Prostate gland (tissue), 2 donors: Measurements from ENCODE around the gene FAM120AOS. TPM values are rescaled to one million over a fixed set of nuclear protein-coding genes. Genes with fewer than 3 reads are reported as not detected.

Experiments used
- DNase-seq: peaks from one replicate; pipeline ENCODE4 v3.0.0-alpha.2; 2019; ENCODE audit warnings: low spot score
- H3K27ac ChIP-seq, 2 donors: fragments of 200-600 bp; sonication (generic); 2 replicates each; pipeline ENCODE4 v1.5.1; 2017 to 2019
- H3K27me3 ChIP-seq: fragments of 200-600 bp; sonication (generic); replicated peaks from 2 replicates; pipeline ENCODE4 v1.5.1; 2019; ENCODE audit not compliant: insufficient read depth
- H3K36me3 ChIP-seq, 2 donors: fragments of 200-600 bp; sonication (generic); 1 replicate in 1 of 2; 2 replicates in 1 of 2; pipeline versions ENCODE4 v1.5.1 to v1.8.1; 2017 to 2019
- H3K4me1 ChIP-seq: fragments of 200-600 bp; sonication (generic); replicated peaks from 2 replicates; pipeline ENCODE4 v1.5.1; 2019
- H3K4me3 ChIP-seq, 2 donors: fragments of 200-600 bp; sonication (generic); 2 replicates each; pipeline ENCODE4 v1.5.1; 2017 to 2019
- H3K9me3 ChIP-seq: fragments of 200-600 bp; sonication (generic); 2 replicates; pipeline ENCODE4 v1.5.1; 2017
- POLR2A ChIP-seq: fragments of 450-650 bp; IDR thresholded peaks from one replicate; pipeline ENCODE4 v1.6.1; 2016; ENCODE audit warnings: antibody characterized with exemption, mild to moderate bottlenecking
- POLR2AphosphoS5 ChIP-seq: sonication (generic); formaldehyde crosslinking; IDR thresholded peaks from one replicate; pipeline ENCODE4 v1.6.1; 2017; ENCODE audit warnings: antibody characterized with exemption
- WGBS: methylation state at CpG from one replicate; pipeline ENCODE4 v1.1.5; 2018; 5-methylcytosine and 5-hydroxymethylcytosine counted together
- intact Hi-C: fragments of 100-400 bp; cut with DNase I; formaldehyde crosslinking; loops from one replicate; pipeline ENCODE4 v1.14.2; 2022
- total RNA-seq, 2 donors: library from RNA; depleted of rRNA; stranded (reverse); fragments of >200 nt; gene quantifications; one replicate each; pipeline ENCODE4 v1.1.0, GENCODE V29; 2016
- TF ChIP-seq, protein P1 (sequence below), 4 experiments: fragments of 200-600 bp in 2 of 4; fragments of 450-650 bp in 2 of 4; sonication (generic) in 2 of 4; IDR thresholded peaks; 1 replicate in 3 of 4; 2 replicates in 1 of 4; pipeline ENCODE4 v1.5.1; 2016 to 2019; ENCODE audit warnings: antibody characterized with exemption in 4 of 4, mild to moderate bottlenecking in 2 of 4, moderate library complexity in 2 of 4

Gene FAM120AOS
- total RNA-seq, 2 donors from 2014 or later: 60.7 to 83.8 TPM

DNA sequence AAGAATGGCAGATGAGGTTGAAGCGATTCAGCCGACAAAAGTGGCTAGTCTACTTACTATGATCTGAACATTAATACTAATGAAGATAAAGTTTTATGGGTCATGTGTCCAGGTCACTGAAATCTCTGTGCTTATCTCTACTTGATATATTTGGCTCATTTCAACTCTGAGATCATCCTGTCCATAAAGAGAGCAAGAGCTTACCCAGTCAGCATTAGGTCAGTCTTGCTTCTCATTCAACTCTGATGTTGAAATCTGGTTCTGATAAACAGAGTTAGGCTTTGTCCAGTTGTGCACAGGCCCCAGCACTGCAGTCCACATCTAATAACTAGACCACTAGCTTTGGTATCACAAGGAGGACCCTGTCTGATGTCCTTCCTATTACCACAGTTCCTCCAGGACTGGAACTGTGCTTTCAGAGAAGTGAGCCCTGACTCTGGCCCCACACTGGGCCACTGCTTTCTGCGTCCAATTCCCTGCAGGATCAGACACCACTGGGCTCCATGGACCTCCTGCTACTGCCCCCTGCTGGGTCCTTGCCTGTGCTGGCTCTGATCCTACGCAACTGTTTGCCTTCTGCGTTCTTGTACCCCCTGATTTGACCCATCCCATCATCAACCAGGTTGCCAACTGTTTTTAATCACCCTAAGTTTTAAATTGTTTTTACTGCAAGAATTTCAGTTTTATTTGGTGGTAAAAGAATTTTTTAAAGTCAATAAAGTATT lies 25.6 kb downstream of the FAM120AOS start:
- Histone ChIP-seq H3K27ac (no peak overlapping the region), H3K36me3 (no peaks in the 10 kb centered on the region), H3K9me3 (no peaks in the 10 kb centered on the region), H3K4me3 (no peak overlapping the region), H3K4me1 (no peaks in the 10 kb centered on the region), H3K27me3 (no peaks in the 10 kb centered on the region)
- DNase-seq: no peak
- 88% methylated on average over 5 of the region's 5 CpGs for WGBS
- TF ChIP-seq POLR2A (no peak), POLR2AphosphoS5 (no peak)
- TF ChIP-seq, protein P1, sequence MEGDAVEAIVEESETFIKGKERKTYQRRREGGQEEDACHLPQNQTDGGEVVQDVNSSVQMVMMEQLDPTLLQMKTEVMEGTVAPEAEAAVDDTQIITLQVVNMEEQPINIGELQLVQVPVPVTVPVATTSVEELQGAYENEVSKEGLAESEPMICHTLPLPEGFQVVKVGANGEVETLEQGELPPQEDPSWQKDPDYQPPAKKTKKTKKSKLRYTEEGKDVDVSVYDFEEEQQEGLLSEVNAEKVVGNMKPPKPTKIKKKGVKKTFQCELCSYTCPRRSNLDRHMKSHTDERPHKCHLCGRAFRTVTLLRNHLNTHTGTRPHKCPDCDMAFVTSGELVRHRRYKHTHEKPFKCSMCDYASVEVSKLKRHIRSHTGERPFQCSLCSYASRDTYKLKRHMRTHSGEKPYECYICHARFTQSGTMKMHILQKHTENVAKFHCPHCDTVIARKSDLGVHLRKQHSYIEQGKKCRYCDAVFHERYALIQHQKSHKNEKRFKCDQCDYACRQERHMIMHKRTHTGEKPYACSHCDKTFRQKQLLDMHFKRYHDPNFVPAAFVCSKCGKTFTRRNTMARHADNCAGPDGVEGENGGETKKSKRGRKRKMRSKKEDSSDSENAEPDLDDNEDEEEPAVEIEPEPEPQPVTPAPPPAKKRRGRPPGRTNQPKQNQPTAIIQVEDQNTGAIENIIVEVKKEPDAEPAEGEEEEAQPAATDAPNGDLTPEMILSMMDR (IDR thresholded peaks at IDR 0.05): no peak
- intact Hi-C loops: no loop called here

DNA sequence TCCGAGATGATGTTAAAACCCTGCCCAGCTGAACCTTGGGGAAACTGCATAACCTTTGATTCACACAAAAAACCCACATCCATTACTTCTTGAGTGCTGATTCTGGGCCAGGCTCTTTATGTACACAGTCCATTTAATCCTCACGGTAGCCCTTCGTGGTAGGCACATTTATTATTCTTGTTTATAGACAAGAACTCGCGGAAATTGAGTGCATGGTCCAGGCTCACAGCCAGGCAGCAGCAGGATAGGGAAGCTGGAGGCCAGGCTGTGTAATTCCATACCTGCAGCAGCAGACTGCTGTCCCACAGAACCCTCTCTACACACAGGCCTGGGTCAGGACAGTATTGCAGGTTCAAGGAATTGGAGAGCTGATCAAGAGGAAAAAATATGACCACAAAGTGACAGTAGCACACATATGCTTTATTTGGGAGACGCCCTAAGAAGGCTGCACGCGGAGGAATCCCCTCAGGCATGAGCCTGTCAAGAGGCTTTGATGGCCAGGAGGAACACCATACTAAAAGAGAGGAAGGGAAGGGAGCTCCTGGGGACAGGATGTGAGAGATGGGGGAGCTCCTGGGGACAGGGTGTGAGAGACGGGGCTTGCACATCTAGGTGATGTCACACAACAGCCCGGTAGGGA lies 30.3 kb downstream of the FAM120AOS start:
- no peak for TF ChIP-seq POLR2A
- TF ChIP-seq, protein P1 (IDR thresholded peaks at IDR 0.05): no peak
- TF ChIP-seq POLR2AphosphoS5: peak; percentile 54
- DNase-seq: peak; percentile 68
- no peaks in the 10 kb centered on the region for H3K27me3 ChIP-seq

DNA sequence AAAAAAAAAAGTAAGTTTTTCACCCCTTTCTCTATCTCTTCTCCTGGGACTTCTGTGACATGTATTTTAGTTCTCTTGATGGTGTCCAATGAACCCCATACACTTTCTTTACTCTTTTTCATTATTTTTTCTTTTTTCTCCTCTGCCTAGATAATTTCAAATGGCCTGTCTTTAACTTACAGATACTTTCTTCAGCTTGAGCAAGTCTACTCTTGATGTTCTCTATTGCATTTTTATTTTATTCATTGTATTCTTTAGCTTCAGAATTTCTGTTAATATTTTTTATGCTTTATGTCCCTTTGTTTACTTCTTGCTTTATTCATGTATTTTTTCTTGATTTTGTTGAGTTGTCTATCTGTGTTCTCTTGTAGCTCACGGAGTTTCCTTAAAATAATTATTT lies 34.4 kb downstream of the FAM120AOS start:
- intact Hi-C loops: no loop called here
- Histone ChIP-seq H3K36me3 (no peaks in the 10 kb centered on the region), H3K27me3 (no peaks in the 10 kb centered on the region), H3K27ac (no peak overlapping the region), H3K9me3 (no peaks in the 10 kb centered on the region), H3K4me3 (no peak overlapping the region), H3K4me1 (no peaks in the 10 kb centered on the region)
- WGBS: 97% methylated on average over 1 of the region's 1 CpG
- TF ChIP-seq, protein P1 (IDR thresholded peaks at IDR 0.05): no peak
- TF ChIP-seq POLR2AphosphoS5: no peak
- TF ChIP-seq POLR2A: no peak
- no peak for DNase-seq

More for the DNA sequence above, 30.3 kb downstream of the FAM120AOS start:
- H3K36me3 ChIP-seq: no peaks in the 10 kb centered on the region
- intact Hi-C loops: no loop called here
- WGBS: 27% methylated on average over 10 of the region's 10 CpGs
- H3K27ac ChIP-seq: no peak overlapping the region
- no peak overlapping the region for H3K4me3 ChIP-seq
- no peaks in the 10 kb centered on the region for H3K4me1 ChIP-seq
- H3K9me3 ChIP-seq: no peaks in the 10 kb centered on the region

DNA sequence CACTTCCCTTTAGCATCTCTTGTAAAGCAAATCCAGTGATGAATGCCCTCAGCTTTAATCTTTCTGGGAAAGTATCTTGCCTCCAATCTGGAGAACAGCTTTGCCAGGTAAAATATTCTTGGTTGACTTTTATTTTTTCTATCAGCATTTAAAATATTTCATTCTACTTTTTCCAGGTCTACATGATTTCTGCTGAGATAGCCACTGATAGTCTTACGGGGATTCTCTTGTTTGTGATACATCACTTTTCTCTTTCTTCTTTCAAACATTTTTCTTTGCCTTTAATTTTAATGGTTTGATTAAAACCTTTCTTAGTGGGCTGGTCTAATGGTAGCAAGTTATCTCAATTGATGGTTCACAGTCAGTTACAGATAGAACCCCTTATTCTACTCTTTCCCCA lies 35.8 kb downstream of the FAM120AOS start:
- Histone ChIP-seq H3K9me3 (no peaks in the 10 kb centered on the region), H3K4me1 (no peaks in the 10 kb centered on the region), H3K36me3 (no peaks in the 10 kb centered on the region), H3K4me3 (no peak overlapping the region), H3K27me3 (no peaks in the 10 kb centered on the region), H3K27ac (no peak overlapping the region)
- intact Hi-C loops: no loop called here
- TF ChIP-seq POLR2AphosphoS5: no peak
- no peak for DNase-seq
- WGBS: 97% methylated on average over 1 of the region's 1 CpG

DNA sequence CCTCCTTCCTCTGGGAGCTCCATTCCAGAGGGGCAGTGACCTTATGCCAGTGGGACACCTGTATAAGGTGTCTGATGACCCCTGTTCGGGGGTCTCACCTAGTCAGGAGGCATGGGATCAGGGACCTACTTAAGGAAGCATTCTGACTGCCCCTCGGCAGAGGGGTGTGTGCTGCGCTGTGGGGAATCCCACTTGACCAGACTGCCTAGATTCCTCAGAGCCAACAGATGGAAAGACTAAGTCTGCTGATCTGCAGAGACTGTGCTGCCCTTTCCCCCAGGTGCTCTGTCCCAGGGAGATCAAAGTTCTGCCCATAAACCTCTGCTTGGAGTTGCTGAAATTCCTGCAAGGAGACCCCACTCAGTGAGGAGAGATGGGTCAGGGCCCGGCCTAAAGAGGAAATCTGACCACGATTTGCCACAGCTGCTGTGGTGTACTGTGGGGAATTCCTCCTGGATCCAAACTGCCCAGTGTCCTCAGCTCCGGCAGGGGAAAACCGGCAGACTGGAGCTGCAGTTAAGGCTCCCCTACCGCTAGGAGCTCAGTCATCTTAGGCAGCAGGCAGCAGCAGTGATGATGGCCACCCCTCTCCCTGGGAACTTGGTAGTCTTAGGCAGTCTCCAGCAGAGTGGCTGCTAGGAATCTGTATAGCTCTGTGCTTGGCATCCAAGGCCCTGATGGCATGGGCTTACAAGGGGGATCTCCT lies 36.7 kb downstream of the FAM120AOS start:
- Histone ChIP-seq H3K36me3 (no peaks in the 10 kb centered on the region), H3K27me3 (no peaks in the 10 kb centered on the region), H3K27ac (no peak overlapping the region), H3K4me1 (no peaks in the 10 kb centered on the region), H3K9me3 (no peaks in the 10 kb centered on the region), H3K4me3 (no peak overlapping the region)
- no peak for DNase-seq
- TF ChIP-seq, protein P1 (IDR thresholded peaks at IDR 0.05): no peak
- no peak for TF ChIP-seq POLR2AphosphoS5
- no peak for TF ChIP-seq POLR2A
- intact Hi-C loops: no loop called here
- WGBS: 92% methylated on average over 8 of the region's 8 CpGs
